Lung (tissue), 12 donors: Measurements from ENCODE around the gene BORCS6. TPM values are rescaled to one million over a fixed set of nuclear protein-coding genes. Genes with fewer than 3 reads are reported as not detected.
A peak's percentile ranks its signal among the peaks of the same experiment; 100 is the strongest.

Experiments
- ATAC-seq: fragments of 200-7000 bp; cut with Tn5 transposase; one replicate; pipeline ENCODE4 v1.9.1; 2020; ENCODE audit warnings: moderate number of reproducible peaks; ENCODE audit not compliant: insufficient read depth, low FRiP score
- DNase-seq, 3 donors: peaks; one replicate each; pipeline ENCODE4 v3.0.0-alpha.2; 2013 to 2017
- H3K27ac ChIP-seq, 2 donors: one replicate each; pipeline ENCODE4 v1.5.1; 2013; ENCODE audit warnings: mild to moderate bottlenecking in 2 of 2, moderate library complexity in 2 of 2, control low read depth in 1 of 2, inconsistent platforms in 1 of 2, low read depth in 1 of 2, low read length in 1 of 2
- H3K27me3 ChIP-seq, 3 donors: one replicate each; pipeline ENCODE4 v1.5.1; 2013; ENCODE audit warnings: low read length in 2 of 3; ENCODE audit not compliant: control insufficient read depth in 3 of 3, insufficient read depth in 3 of 3
- H3K36me3 ChIP-seq, 4 donors: one replicate each; pipeline ENCODE4 v1.5.1; 2013; ENCODE audit warnings: low read length in 4 of 4, mild to moderate bottlenecking in 1 of 4, moderate library complexity in 1 of 4; ENCODE audit not compliant: control insufficient read depth in 4 of 4, insufficient read depth in 4 of 4
- H3K4me1 ChIP-seq, 5 donors: one replicate each; pipeline ENCODE4 v1.5.1; 2013; ENCODE audit warnings: low read length in 5 of 5, mild to moderate bottlenecking in 2 of 5, moderate library complexity in 1 of 5; ENCODE audit not compliant: control insufficient read depth in 5 of 5, insufficient read depth in 5 of 5
- H3K4me3 ChIP-seq: one replicate; pipeline ENCODE4 v1.5.1; 2013; ENCODE audit warnings: mild to moderate bottlenecking, control low read depth, moderate library complexity
- H3K9ac ChIP-seq, 2 donors: one replicate each; pipeline ENCODE4 v1.5.1; 2013; ENCODE audit warnings: low read length in 2 of 2, control low read depth in 1 of 2; ENCODE audit not compliant: insufficient read depth in 1 of 2
- H3K9me3 ChIP-seq, 4 donors: one replicate each; pipeline ENCODE4 v1.5.1; 2013; ENCODE audit warnings: low read length in 3 of 4, mild to moderate bottlenecking in 1 of 4, moderate library complexity in 1 of 4; ENCODE audit not compliant: control insufficient read depth in 4 of 4, insufficient read depth in 3 of 4
- WGBS, 2 donors: extraction: QIAGEN DNeasy Blood & Tissue Kit; methylation state at CpG; one replicate each; pipeline ENCODE4 v1.1.7; 2013; 5-methylcytosine and 5-hydroxymethylcytosine counted together
- polyA plus RNA-seq, 2 donors: library from polyadenylated mRNA; stranded (reverse); fragments of 200-250 nt; gene quantifications; one replicate each; pipeline ENCODE4 v1.2.1, GENCODE V29; 2013
- total RNA-seq, 2 donors: library from RNA; depleted of rRNA in 1 of 2; stranded (reverse); fragments of >200 nt in 1 of 2; gene quantifications; one replicate each; pipeline ENCODE4 v1.2.1, GENCODE V29; 2014 to 2021
- TF ChIP-seq, protein P1 (sequence below): IDR thresholded peaks from 2 replicates; pipeline ENCODE4 v1.5.1; 2012; ENCODE audit warnings: mild to moderate bottlenecking; ENCODE audit errors: control extremely low read depth, extremely low read depth
- donor health status: control.
- donor health status: control.
- donor health status: Bipolar disorder and iron deficiency.
- donor health status: healthy.
- donor health status: DM: yes; HTN: yes; CAD: no.

The BORCS6 gene
- total and polyA plus RNA-seq, 4 donors = 5.3 to 10.8 (median 8.0) TPM

GRCh38 chr17:8154608-8155155 lies 35.3 kb downstream of the BORCS6 start:
- ATAC-seq (no peak), DNase-seq (peak in 1 of 3 donors; percentile 69)
- H3K27ac ChIP-seq = peak overlapping the region; percentile 89 to 100
- H3K9ac ChIP-seq = peak overlapping the region; percentile 41 to 100
- H3K27me3 ChIP-seq = no peaks in the 10 kb centered on the region
- peaks cover 5 to 58% (median 31%) of the 10 kb centered on the region in 5 donors for H3K4me1 ChIP-seq
- no peaks in the 10 kb centered on the region for H3K9me3 ChIP-seq
- H3K36me3 ChIP-seq = peaks cover 4 to 17% (median 13%) of the 10 kb centered on the region in 4 donors
- WGBS, 2 donors = 28 to 58% methylated on average over 10 to 11 of the region's 11 CpGs
- TF ChIP-seq, protein P1, sequence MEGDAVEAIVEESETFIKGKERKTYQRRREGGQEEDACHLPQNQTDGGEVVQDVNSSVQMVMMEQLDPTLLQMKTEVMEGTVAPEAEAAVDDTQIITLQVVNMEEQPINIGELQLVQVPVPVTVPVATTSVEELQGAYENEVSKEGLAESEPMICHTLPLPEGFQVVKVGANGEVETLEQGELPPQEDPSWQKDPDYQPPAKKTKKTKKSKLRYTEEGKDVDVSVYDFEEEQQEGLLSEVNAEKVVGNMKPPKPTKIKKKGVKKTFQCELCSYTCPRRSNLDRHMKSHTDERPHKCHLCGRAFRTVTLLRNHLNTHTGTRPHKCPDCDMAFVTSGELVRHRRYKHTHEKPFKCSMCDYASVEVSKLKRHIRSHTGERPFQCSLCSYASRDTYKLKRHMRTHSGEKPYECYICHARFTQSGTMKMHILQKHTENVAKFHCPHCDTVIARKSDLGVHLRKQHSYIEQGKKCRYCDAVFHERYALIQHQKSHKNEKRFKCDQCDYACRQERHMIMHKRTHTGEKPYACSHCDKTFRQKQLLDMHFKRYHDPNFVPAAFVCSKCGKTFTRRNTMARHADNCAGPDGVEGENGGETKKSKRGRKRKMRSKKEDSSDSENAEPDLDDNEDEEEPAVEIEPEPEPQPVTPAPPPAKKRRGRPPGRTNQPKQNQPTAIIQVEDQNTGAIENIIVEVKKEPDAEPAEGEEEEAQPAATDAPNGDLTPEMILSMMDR = no peak
- H3K4me3 ChIP-seq = peak overlapping the region; percentile 94

GRCh38 chr17:8153957-8154607 lies 35.9 kb downstream of the BORCS6 start:
- peak overlapping the region; percentile 94 for H3K4me3 ChIP-seq
- peak overlapping the region; percentile 74 to 100 for H3K9ac ChIP-seq
- peaks cover 5 to 58% (median 31%) of the 10 kb centered on the region in 5 donors for H3K4me1 ChIP-seq
- no peaks in the 10 kb centered on the region for H3K9me3 ChIP-seq
- peak overlapping the region; percentile 99 to 100 for H3K27ac ChIP-seq
- 3% methylated on average over 22 of the region's 22 CpGs for WGBS, 2 donors
- DNase-seq = peak; percentile 100
- peaks cover 10 to 17% (median 16%) of the 10 kb centered on the region in 4 donors for H3K36me3 ChIP-seq
- TF ChIP-seq, protein P1 = no peak
- no peaks in the 10 kb centered on the region for H3K27me3 ChIP-seq
- ATAC-seq = peak; percentile 11

- Histone ChIP-seq H3K9ac (peak overlapping the region; percentile 74 to 98), H3K9me3 (no peaks in the 10 kb centered on the region), H3K27ac (peak overlapping the region; percentile 98 to 99), H3K4me1 (peaks cover 5 to 58% (median 29%) of the 10 kb centered on the region in 5 donors), H3K4me3 (no peak overlapping the region), H3K36me3 (peaks cover 10 to 21% (median 16%) of the 10 kb centered on the region in 4 donors), H3K27me3 (no peaks in the 10 kb centered on the region)
- TF ChIP-seq, protein P1 = no peak
- ATAC-seq (no peak), DNase-seq (peak; percentile 78 to 86 (median 85))
- 17 to 25% methylated on average over 13 of the region's 13 CpGs for WGBS, 2 donors
Measured at GRCh38 chr17:8153525-8153956, 36.4 kb downstream of the BORCS6 start.
